GM12873 (cell line): ENCODE measurements around the gene FHIP2A.

Experiments
- TF ChIP-seq, protein P1 (sequence below): IDR thresholded peaks from 2 replicates; pipeline ENCODE4 v1.5.1; 2012; ENCODE audit warnings: low read depth, mild to moderate bottlenecking, moderate library complexity, low read length, control low read depth; ENCODE audit not compliant: insufficient read depth; ENCODE audit errors: missing control alignments

FHIP2A gene

GRCh38 chr10:114806562-114807391 lies 14.8 kb upstream of the FHIP2A start:
- TF ChIP-seq, protein P1, sequence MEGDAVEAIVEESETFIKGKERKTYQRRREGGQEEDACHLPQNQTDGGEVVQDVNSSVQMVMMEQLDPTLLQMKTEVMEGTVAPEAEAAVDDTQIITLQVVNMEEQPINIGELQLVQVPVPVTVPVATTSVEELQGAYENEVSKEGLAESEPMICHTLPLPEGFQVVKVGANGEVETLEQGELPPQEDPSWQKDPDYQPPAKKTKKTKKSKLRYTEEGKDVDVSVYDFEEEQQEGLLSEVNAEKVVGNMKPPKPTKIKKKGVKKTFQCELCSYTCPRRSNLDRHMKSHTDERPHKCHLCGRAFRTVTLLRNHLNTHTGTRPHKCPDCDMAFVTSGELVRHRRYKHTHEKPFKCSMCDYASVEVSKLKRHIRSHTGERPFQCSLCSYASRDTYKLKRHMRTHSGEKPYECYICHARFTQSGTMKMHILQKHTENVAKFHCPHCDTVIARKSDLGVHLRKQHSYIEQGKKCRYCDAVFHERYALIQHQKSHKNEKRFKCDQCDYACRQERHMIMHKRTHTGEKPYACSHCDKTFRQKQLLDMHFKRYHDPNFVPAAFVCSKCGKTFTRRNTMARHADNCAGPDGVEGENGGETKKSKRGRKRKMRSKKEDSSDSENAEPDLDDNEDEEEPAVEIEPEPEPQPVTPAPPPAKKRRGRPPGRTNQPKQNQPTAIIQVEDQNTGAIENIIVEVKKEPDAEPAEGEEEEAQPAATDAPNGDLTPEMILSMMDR, result no peak

DNA sequence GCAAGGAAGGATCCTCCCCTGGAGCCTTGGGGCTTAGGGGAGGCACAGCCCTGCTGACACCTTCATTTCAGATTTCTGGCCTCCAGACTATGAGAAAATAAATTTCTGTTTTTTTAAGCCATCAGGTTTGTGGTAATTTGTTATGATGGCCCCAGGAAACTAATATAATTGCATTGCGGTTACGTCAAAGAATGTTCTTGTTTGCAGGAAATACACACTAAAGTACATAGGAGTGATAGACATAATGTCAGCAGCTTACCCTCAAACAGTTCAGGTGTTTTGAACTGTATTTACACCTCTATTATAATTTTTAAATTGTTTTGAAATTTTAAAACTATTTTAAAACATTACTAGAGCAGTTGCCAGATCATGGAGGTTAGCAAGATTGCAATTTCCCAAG lies 12.6 kb upstream of the FHIP2A start:
- TF ChIP-seq, protein P1, result no peak

DNA sequence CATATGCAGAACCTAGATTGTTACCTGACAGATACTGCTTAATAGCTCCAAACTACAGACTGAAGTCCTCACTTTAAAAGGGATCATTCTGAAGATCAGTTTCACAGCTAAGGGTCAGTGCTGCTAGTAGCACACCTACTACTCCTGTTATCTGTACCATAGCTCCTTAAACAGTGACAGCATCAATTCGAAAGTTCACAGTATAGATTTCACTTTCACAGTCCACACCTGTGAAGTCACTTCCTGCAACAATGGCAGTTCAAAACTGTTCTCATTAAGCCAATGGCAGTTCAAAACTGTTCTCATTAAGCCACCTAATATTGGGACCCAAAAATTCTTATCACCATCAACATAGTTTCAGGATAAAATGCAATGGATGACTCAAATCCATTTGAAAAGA lies 10.7 kb upstream of the FHIP2A start:
- TF ChIP-seq, protein P1, result no peak

GRCh38 chr10:114811862-114812261 lies 9.7 kb upstream of the FHIP2A start:
- TF ChIP-seq, protein P1, result no peak

GRCh38 chr10:114815791-114816190 lies 5.8 kb upstream of the FHIP2A start:
- TF ChIP-seq, protein P1, result no peak

- TF ChIP-seq, protein P1, result no peak
Measured at GRCh38 chr10:114816308-114816707, 5.3 kb upstream of the FHIP2A start.

DNA sequence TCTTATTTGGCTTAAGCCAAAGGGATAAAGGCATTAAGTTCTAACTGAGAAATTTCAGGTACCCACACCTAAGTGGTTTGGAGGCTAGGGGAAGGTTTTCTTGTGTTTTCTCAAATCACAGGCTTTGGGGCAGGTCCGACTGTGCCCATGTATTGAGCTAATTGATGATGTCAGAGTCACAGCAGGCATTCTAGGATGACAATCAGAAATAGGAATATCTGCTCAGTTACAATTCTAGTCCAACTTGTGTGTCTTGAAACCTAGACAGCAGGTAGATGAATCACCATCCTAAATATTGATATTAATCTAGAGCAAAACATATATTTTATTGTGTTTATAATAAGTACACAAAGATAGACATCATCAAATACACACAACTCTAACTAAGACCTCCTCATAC lies 2.3 kb upstream of the FHIP2A start:
- TF ChIP-seq, protein P1, result no peak
